ENCODE results near the gene MAD1L1.
"Not testable (repeated sequence)": the region's sequence is repeated elsewhere in the genome, so short reads cannot be mapped to it uniquely, and the experiment has no call there.

Gene MAD1L1

GRCh38 chr7:2232766-2233520 lies at the start of gene MAD1L1:
Gene MAD1L1, minus strand, starts transcription at chr7:2232945. Its CDS starts 2,812 bp downstream, at chr7:2230133.
- DNase-seq: peak; percentile 69 to 89 (median 84)

GRCh38 chr7:2282185-2282751 lies 49.5 kb upstream of the MAD1L1 start:
- no peak for DNase-seq

- DNase-seq: no peak
These were observed 48.8 kb upstream of the MAD1L1 start for GRCh38 chr7:2281541-2281940.

- DNase-seq: no peak
These were observed 47.7 kb upstream of the MAD1L1 start for GRCh38 chr7:2280424-2280823.

GRCh38 chr7:2279896-2280295 lies 47.2 kb upstream of the MAD1L1 start:
- no peak for DNase-seq

- DNase-seq: no peak
These were observed 45.3 kb upstream of the MAD1L1 start for GRCh38 chr7:2278026-2278425.

GRCh38 chr7:2276107-2276506 lies 43.4 kb upstream of the MAD1L1 start:
- no peak for DNase-seq

GRCh38 chr7:2275101-2275500 lies 42.4 kb upstream of the MAD1L1 start:
- DNase-seq: no peak

- DNase-seq: no peak
These were observed 41.9 kb upstream of the MAD1L1 start for GRCh38 chr7:2274666-2275065.

- DNase-seq: no peak
These were observed 41.1 kb upstream of the MAD1L1 start for GRCh38 chr7:2273866-2274265.

GRCh38 chr7:2272031-2272430 lies 39.3 kb upstream of the MAD1L1 start:
- no peak for DNase-seq

- no peak for DNase-seq
These were observed 38.7 kb upstream of the MAD1L1 start for GRCh38 chr7:2271273-2272026.

GRCh38 chr7:2270495-2270894 lies 37.8 kb upstream of the MAD1L1 start:
- no peak for DNase-seq

GRCh38 chr7:2269991-2270460 lies 37.3 kb upstream of the MAD1L1 start:
- DNase-seq: no peak

- DNase-seq: not testable (repeated sequence)
These were observed 36.6 kb upstream of the MAD1L1 start for GRCh38 chr7:2269089-2269990.

- no peak for DNase-seq
These were observed 34.2 kb upstream of the MAD1L1 start for GRCh38 chr7:2266911-2267310.

- DNase-seq: no peak
These were observed 31.4 kb upstream of the MAD1L1 start for GRCh38 chr7:2264158-2264557.

- no peak for DNase-seq
These were observed 30.4 kb upstream of the MAD1L1 start for GRCh38 chr7:2263176-2263575.

GRCh38 chr7:2261611-2262010 lies 28.9 kb upstream of the MAD1L1 start:
- peak in 4 of 6 experiments; percentile 10 to 46 (median 28) for DNase-seq

GRCh38 chr7:2260820-2261219 lies 28.1 kb upstream of the MAD1L1 start:
- no peak for DNase-seq

- DNase-seq: no peak
These were observed 26.7 kb upstream of the MAD1L1 start for GRCh38 chr7:2259480-2259879.

GRCh38 chr7:2258661-2259365 lies 26.1 kb upstream of the MAD1L1 start:
- no peak for DNase-seq
